ENCODE measurements around the gene C2orf76.

Gene C2orf76

DNA sequence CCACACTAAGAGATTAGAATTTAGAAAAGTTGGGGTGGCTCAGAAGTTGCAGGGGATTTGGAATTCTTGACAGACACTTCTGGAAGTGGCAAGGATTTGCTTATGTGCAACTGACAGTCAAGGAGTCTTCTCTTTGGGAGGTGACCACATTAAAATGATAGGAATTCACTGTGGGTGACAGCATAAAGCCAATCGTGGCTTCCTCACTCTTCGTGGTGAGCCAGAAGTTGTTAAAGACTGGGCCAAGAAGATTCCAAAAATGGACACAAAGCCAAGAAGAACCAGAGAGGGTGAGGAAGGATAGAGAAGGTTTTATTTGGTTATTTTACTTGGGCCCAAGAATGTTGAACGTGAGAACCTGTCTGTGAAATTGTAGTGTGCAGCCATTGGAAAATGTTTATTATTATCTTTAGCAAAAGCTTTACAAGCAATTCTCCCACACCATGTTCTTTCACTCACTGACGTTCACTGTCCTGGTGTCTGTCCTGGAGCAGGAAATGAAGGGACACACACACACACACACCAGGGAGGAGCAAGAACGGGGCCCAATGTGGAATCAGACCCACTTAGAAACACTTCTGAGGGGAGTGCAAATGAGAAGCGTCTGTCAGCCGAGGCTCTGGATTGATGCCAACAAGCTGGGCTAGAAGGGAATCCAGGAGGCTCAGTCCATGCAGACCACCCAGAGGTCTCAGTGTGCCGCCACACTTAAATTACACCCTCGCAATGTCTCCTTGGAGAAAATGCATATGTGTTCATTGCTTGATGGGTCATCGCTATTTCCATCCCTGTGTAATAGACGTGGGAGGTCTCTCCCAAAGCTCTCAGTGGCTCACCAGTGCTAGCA, 105.8 kb downstream of the C2orf76 start:
- TF ChIP-seq, protein P1, sequence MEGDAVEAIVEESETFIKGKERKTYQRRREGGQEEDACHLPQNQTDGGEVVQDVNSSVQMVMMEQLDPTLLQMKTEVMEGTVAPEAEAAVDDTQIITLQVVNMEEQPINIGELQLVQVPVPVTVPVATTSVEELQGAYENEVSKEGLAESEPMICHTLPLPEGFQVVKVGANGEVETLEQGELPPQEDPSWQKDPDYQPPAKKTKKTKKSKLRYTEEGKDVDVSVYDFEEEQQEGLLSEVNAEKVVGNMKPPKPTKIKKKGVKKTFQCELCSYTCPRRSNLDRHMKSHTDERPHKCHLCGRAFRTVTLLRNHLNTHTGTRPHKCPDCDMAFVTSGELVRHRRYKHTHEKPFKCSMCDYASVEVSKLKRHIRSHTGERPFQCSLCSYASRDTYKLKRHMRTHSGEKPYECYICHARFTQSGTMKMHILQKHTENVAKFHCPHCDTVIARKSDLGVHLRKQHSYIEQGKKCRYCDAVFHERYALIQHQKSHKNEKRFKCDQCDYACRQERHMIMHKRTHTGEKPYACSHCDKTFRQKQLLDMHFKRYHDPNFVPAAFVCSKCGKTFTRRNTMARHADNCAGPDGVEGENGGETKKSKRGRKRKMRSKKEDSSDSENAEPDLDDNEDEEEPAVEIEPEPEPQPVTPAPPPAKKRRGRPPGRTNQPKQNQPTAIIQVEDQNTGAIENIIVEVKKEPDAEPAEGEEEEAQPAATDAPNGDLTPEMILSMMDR (IDR thresholded peaks at IDR 0.05; ENCODE audit: low read depth, low read length, missing control alignments) = no peak
- DNase-seq (ENCODE audit: low read depth) = no peak
- no peak overlapping the region for H3K4me3 ChIP-seq (ENCODE audit: low read depth, low read length)

DNA sequence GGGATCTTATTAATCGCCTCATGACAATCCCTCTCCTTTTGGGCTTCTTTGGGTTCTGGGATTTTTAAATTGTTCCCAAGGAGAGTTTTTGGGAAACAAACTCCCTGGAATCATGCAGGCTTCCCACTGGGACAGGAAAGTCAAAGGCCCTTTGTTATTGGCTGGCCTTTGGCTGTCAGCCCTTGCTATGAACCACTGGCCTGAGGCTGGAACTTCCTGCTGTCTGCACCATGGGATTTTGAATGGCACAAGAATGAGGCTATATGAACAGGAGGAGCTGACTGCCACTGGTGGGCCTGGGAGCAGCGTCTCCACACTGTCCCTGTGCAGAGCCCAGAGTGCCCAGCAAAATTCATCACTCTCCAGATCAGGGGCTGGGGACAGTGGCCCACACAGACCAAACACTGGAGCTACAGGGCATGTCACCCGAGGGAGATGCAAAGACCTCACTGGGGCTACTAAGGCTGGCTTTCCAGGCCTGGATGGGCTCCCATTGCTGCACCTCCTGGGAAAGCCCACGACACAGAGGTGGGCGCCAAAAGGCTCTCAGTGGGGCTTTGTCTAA, 107.3 kb downstream of the C2orf76 start:
- TF ChIP-seq, protein P1 (IDR thresholded peaks at IDR 0.05; ENCODE audit: low read depth, low read length, missing control alignments) = no peak
- DNase-seq (ENCODE audit: low read depth) = no peak
- H3K4me3 ChIP-seq (ENCODE audit: low read depth, low read length) = no peak overlapping the region

DNA sequence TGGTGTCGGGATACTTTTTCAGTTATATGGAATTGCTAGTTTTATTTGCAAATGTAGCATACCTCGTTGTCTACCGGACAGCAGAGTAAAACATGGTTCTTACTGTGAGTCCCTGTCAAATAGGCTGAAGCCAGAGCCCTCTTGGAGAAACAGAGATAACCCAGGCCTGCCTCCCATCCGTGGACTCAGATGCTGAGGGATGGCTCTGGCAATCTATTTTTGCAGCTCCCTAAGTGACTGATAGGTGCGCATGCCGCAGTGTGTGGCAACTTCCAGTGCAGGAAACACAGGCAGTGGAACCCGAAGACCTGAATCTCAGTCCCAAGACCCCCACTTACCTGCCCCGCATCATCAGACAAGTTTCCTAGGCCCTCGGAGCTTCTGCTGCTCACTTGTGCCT, 109.4 kb downstream of the C2orf76 start:
- no peak for DNase-seq (ENCODE audit: low read depth)
- TF ChIP-seq, protein P1 (IDR thresholded peaks at IDR 0.05; ENCODE audit: low read depth, low read length, missing control alignments) = no peak
- H3K4me3 ChIP-seq (ENCODE audit: low read depth, low read length) = no peak overlapping the region

DNA sequence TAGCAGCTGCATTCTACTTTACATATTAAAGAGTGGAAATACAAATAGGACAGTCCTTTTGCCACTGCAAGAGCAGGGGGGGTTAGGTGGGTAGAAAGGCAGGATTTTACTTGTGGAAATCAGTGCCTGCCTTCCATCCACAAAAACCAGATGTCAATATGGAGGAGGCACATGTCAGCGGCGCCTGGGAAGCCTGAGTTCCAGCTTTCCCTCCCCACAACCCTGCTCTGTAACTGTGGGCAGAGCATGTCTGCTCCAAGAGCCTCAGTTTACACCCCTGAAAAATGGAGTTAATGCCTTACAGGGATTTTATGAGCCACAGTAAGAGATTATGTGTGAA, 110.1 kb downstream of the C2orf76 start:
- DNase-seq (ENCODE audit: low read depth) = no peak
- TF ChIP-seq, protein P1 (IDR thresholded peaks at IDR 0.05; ENCODE audit: low read depth, low read length, missing control alignments) = no peak
- H3K4me3 ChIP-seq (ENCODE audit: low read depth, low read length) = no peak overlapping the region

DNA sequence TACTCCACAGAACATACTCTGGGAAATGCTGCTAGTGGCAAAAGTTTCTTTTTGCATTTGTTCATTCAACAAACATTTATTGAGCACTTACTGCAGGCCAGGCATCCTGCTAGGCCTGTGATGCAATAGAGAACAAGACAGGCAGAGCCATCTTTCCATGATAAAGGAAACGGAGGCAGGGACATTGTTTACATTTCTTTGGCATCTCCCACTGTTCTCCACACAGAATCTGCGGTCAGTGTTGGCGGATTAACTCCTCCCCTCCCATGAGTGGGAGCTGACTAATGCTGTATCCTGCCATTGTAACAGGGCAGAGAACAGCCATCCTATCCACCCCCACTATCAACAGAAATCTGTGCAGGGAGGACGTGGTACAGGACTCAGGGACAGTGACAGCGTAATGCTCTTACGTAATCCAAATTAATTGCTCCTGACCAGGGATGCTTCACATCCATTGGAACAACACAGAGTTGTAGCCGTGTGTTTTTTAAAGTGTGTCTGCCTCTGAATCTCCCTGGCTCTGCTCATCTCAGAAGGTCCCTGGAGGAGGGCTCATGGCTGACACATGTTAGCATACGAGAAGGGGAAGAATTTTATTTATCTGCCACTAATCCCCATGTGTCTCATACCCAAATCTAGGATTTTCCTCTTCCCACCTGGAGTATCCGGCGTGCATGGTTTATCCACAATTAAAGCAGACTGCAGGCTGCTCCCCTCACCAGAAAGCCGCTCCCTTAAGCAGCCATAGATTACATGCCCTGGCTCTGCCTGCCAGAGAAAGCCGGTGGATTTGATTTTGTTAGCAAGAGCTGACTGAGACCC, 110.7 kb downstream of the C2orf76 start:
- TF ChIP-seq, protein P1 (IDR thresholded peaks at IDR 0.05; ENCODE audit: low read depth, low read length, missing control alignments) = no peak

DNA sequence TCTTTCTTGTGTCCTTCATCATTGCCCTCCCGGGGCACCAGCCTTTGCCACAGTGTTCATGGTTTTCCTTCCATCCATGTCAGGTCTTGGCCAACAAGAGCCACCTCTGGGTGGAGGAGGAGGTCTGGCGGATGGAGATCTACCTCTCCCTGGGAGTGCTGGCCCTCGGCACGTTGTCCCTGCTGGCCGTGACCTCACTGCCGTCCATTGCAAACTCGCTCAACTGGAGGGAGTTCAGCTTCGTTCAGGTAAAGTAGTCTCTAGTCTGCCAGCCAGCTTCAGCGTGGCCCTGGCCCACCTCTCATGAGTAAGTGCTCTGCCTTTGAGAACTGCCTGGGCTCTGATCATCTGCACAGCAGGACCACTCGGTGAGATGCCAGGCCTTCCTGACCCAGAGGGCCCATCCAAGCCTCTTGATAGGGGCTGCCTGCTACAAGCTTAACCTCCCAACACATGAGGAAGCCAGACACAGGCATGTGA, 112.0 kb downstream of the C2orf76 start:
- TF ChIP-seq, protein P1 (IDR thresholded peaks at IDR 0.05; ENCODE audit: low read depth, low read length, missing control alignments) = no peak
- H3K4me3 ChIP-seq (ENCODE audit: low read depth, low read length) = no peak overlapping the region
- no peak for DNase-seq (ENCODE audit: low read depth)

More for the DNA sequence above, 110.7 kb downstream of the C2orf76 start:
- DNase-seq (ENCODE audit: low read depth) = no peak
- H3K4me3 ChIP-seq (ENCODE audit: low read depth, low read length) = no peak overlapping the region
